MM.1S (cell line): ENCODE results near the gene C3orf49.

Experiments used
- DNase-seq: peaks from one replicate; pipeline ENCODE4 v3.0.0-alpha.2; 2015
- H2AFZ ChIP-seq: fragments of 300-600 bp; sonication (generic); 2 replicates; pipeline ENCODE4 v1.6.0; 2016; ENCODE audit warnings: antibody characterized with exemption, low read length
- H3F3A ChIP-seq: fragments of 300-600 bp; sonication (generic); 2 replicates; pipeline ENCODE4 v1.6.1; 2016; ENCODE audit warnings: mild to moderate bottlenecking, antibody characterized with exemption, low read length, moderate library complexity, mixed read lengths; ENCODE audit not compliant: insufficient read depth
- H3K27ac ChIP-seq: fragments of 300-600 bp; sonication (generic); 2 replicates; pipeline ENCODE4 v1.5.1; 2016; ENCODE audit warnings: mild to moderate bottlenecking, low read length
- H3K27me3 ChIP-seq: fragments of 300-600 bp; sonication (generic); replicated peaks from 2 replicates; pipeline ENCODE4 v1.6.0; 2016; ENCODE audit warnings: low read length; ENCODE audit not compliant: insufficient read depth
- H3K36me3 ChIP-seq: fragments of 300-600 bp; sonication (generic); replicated peaks from 2 replicates; pipeline ENCODE4 v1.6.1; 2016; ENCODE audit warnings: mild to moderate bottlenecking, low read length, mixed read lengths; ENCODE audit not compliant: insufficient read depth
- H3K4me1 ChIP-seq: fragments of 300-600 bp; sonication (generic); 2 replicates; pipeline ENCODE4 v1.6.1; 2016; ENCODE audit warnings: low read length, mixed read lengths
- H3K4me2 ChIP-seq: fragments of 300-600 bp; sonication (generic); 2 replicates; pipeline ENCODE4 v1.6.0; 2016; ENCODE audit warnings: low read depth, low read length
- H3K4me3 ChIP-seq: fragments of 300-600 bp; sonication (generic); 2 replicates; pipeline ENCODE4 v1.5.1; 2016; ENCODE audit warnings: low read length, mixed read lengths
- H3K79me2 ChIP-seq: fragments of 300-600 bp; sonication (generic); 2 replicates; pipeline ENCODE4 v1.6.1; 2016; ENCODE audit warnings: mixed run types, low read length, mixed read lengths
- H3K9ac ChIP-seq: fragments of 300-600 bp; sonication (generic); 2 replicates; pipeline ENCODE4 v1.6.1; 2016; ENCODE audit warnings: low read length, mixed read lengths
- H3K9me2 ChIP-seq: fragments of 300-600 bp; sonication (generic); replicated peaks from 2 replicates; pipeline ENCODE4 v1.6.1; 2016; ENCODE audit warnings: mild to moderate bottlenecking, low read length, mixed read lengths; ENCODE audit not compliant: insufficient read depth
- H3K9me3 ChIP-seq: fragments of 300-600 bp; sonication (generic); replicated peaks from 2 replicates; pipeline ENCODE4 v1.6.1; 2016; ENCODE audit warnings: mild to moderate bottlenecking, low read length, mixed read lengths; ENCODE audit not compliant: insufficient read depth
- H4K20me1 ChIP-seq: fragments of 300-600 bp; sonication (generic); 2 replicates; pipeline ENCODE4 v1.6.1; 2016; ENCODE audit warnings: mild to moderate bottlenecking, low read length, moderate library complexity, mixed read lengths; ENCODE audit not compliant: insufficient read depth
- EZH2 ChIP-seq: fragments of 300-600 bp; sonication (generic); optimal IDR thresholded peaks from 2 replicates; pipeline ENCODE3; 2017; ENCODE audit warnings: low read depth, mild to moderate bottlenecking, antibody characterized with exemption, low read length, mixed read lengths
- EZH2phosphoT487 ChIP-seq: fragments of 300-600 bp; sonication (generic); IDR thresholded peaks from 2 replicates; pipeline ENCODE4 v1.6.1; 2018; ENCODE audit warnings: antibody characterized with exemption, low read length
- TF ChIP-seq, protein P1 (sequence below): fragments of 300-600 bp; sonication (generic); IDR thresholded peaks from 2 replicates; pipeline ENCODE4 v1.5.1; 2016; ENCODE audit warnings: antibody characterized with exemption, low read length, mixed read lengths

C3orf49 gene

DNA sequence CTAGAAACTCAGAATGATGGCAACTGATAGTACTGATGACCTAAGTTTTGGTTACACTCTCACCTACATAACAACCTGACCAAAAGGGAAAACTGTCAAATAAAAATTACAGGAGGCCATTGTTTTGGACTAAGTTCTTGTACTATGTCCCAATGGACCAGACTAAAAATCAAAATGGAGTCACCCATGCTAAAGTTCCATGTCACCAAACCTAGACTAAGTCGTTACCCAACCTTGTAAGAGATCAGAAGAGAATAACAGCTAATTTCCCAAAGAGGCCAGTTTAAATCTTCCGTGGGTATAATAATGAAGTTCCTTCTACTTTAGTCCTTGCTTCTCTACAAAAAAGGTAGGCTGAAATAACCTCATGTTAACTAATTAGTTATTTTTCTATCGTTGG lies 32.2 kb downstream of the C3orf49 start:
- Histone ChIP-seq H3K36me3 (no peaks in the 10 kb centered on the region), H3K4me2 (no peak overlapping the region), H2AFZ (no peak overlapping the region), H3K27ac (no peak overlapping the region), H3K9me3 (no peaks in the 10 kb centered on the region), H4K20me1 (no peaks in the 10 kb centered on the region), H3K79me2 (peaks cover 12% of the 10 kb centered on the region), H3K4me1 (no peaks in the 10 kb centered on the region), H3K27me3 (no peaks in the 10 kb centered on the region), H3K9me2 (no peaks in the 10 kb centered on the region), H3K4me3 (no peak overlapping the region), H3F3A (no peaks in the 10 kb centered on the region), H3K9ac (no peak overlapping the region)
- no peak for TF ChIP-seq EZH2
- no peak for TF ChIP-seq EZH2phosphoT487
- TF ChIP-seq, protein P1, sequence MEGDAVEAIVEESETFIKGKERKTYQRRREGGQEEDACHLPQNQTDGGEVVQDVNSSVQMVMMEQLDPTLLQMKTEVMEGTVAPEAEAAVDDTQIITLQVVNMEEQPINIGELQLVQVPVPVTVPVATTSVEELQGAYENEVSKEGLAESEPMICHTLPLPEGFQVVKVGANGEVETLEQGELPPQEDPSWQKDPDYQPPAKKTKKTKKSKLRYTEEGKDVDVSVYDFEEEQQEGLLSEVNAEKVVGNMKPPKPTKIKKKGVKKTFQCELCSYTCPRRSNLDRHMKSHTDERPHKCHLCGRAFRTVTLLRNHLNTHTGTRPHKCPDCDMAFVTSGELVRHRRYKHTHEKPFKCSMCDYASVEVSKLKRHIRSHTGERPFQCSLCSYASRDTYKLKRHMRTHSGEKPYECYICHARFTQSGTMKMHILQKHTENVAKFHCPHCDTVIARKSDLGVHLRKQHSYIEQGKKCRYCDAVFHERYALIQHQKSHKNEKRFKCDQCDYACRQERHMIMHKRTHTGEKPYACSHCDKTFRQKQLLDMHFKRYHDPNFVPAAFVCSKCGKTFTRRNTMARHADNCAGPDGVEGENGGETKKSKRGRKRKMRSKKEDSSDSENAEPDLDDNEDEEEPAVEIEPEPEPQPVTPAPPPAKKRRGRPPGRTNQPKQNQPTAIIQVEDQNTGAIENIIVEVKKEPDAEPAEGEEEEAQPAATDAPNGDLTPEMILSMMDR: no peak
- DNase-seq: no peak

DNA sequence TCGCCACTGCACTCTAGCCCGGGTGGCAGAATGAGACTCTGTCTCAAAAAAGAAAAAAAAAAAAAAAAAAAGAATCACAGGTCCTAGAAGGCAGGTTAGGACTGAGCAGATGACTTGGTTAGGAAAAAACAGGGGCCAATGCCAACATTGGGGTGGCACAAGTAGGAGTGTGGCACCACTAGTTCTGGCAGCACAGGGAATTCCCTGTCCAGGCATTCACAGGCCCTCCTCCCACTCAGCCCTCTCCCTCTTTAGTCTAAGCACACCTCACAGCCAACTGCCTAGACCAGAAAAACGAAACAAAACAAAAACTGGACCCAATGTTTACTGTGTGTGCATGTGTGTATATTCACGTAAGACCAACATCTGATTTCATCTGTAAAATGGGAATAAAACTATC lies 34.0 kb downstream of the C3orf49 start:
- Histone ChIP-seq H3K9me3 (no peaks in the 10 kb centered on the region), H3K27me3 (no peaks in the 10 kb centered on the region), H2AFZ (no peak overlapping the region), H3K36me3 (no peaks in the 10 kb centered on the region), H4K20me1 (no peaks in the 10 kb centered on the region), H3K27ac (no peak overlapping the region), H3K4me3 (no peak overlapping the region), H3K9me2 (no peaks in the 10 kb centered on the region), H3F3A (no peaks in the 10 kb centered on the region), H3K9ac (no peak overlapping the region), H3K79me2 (peaks cover 29% of the 10 kb centered on the region), H3K4me2 (no peak overlapping the region), H3K4me1 (no peaks in the 10 kb centered on the region)
- no peak for TF ChIP-seq EZH2
- no peak for TF ChIP-seq EZH2phosphoT487
- TF ChIP-seq, protein P1: no peak
- DNase-seq: no peak

DNA sequence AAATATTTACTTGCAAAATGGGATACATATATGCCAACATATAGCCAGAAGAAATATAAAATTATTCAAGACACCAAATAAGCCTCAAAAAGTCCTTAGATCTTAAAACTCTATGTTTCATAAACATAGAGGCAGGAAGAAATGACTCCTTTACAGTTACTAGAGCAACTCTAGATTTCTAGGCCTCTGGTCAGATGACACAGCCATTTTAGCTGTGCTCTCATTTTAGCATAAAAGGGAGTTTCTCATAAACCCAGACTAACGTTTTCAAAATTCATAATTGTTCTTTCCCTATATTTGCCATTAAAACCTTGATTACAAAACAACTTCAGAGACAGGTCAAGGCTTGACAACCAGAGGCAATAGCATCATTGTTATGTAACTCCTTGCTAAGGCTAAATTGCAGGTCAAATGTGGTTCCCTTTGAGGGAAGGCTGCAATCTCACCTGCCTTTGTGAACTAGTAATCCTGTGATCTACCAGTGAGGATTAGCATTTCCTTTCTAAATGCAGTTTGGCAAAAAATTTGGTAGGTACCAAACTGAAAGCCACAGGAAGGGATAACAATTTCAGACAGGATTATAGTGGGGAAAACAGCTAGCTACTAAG lies 36.3 kb downstream of the C3orf49 start:
- TF ChIP-seq EZH2: no peak
- TF ChIP-seq, protein P1: no peak
- no peak for TF ChIP-seq EZH2phosphoT487
- no peak overlapping the region for H2AFZ ChIP-seq
- H3K36me3 ChIP-seq: no peaks in the 10 kb centered on the region
- H3K27me3 ChIP-seq: no peaks in the 10 kb centered on the region
- H3K9me2 ChIP-seq: no peaks in the 10 kb centered on the region
- no peaks in the 10 kb centered on the region for H3F3A ChIP-seq
- H3K4me1 ChIP-seq: no peaks in the 10 kb centered on the region
- H3K27ac ChIP-seq: no peak overlapping the region
- no peaks in the 10 kb centered on the region for H4K20me1 ChIP-seq
- H3K9ac ChIP-seq: no peak overlapping the region
- no peak overlapping the region for H3K4me2 ChIP-seq
- H3K9me3 ChIP-seq: no peaks in the 10 kb centered on the region
- no peak overlapping the region for H3K4me3 ChIP-seq
- DNase-seq: no peak
- peaks cover 50% of the 10 kb centered on the region for H3K79me2 ChIP-seq
